Cardiac muscle cell (in vitro differentiated cells and primary cell): ENCODE data around the gene RBM19. TPM values are rescaled to one million over a fixed set of nuclear protein-coding genes. Genes with fewer than 3 reads are reported as not detected.

Source experiments
- DNase-seq, 2 donors: peaks; one replicate each; pipeline versions ENCODE4 v3.0.0 to v3.0.0-alpha.2; 2010 to 2017; ENCODE audit warnings: low read depth in 1 of 2, low spot score in 1 of 2
- H3K27ac ChIP-seq: fragments of 200-600 bp; sonication (generic); 2 replicates; pipeline ENCODE4 v1.5.1; 2016
- H3K27me3 ChIP-seq: fragments of 200-600 bp; sonication (generic); 2 replicates; pipeline ENCODE4 v1.6.0; 2016; ENCODE audit warnings: control low read depth
- H3K36me3 ChIP-seq: fragments of 200-600 bp; sonication (generic); 2 replicates; pipeline ENCODE4 v1.5.1; 2016; ENCODE audit warnings: control low read depth
- H3K4me1 ChIP-seq: fragments of 200-600 bp; sonication (generic); 2 replicates; pipeline ENCODE4 v1.8.1; 2017; ENCODE audit warnings: low read depth, mild to moderate bottlenecking, mixed run types
- H3K4me3 ChIP-seq: fragments of 200-600 bp; sonication (generic); 2 replicates; pipeline ENCODE4 v1.5.1; 2016; ENCODE audit warnings: mild to moderate bottlenecking
- H3K9me3 ChIP-seq: fragments of 200-600 bp; sonication (generic); 2 replicates; pipeline ENCODE4 v1.5.1; 2017; ENCODE audit warnings: low read depth, mild to moderate bottlenecking, control low read depth
- polyA plus RNA-seq: library from polyadenylated mRNA; unstranded; fragments of >200 nt; fragmentation: Nextera tagmentation; extraction: Ambion mirVana; gene quantifications from 2 replicates; pipeline ENCODE4 v1.2.1, GENCODE V29; 2016
- total RNA-seq: library from RNA; depleted of rRNA; stranded (reverse); fragments of >200 nt; gene quantifications from 2 replicates; pipeline ENCODE4 v1.2.3, GENCODE V29; 2016
- TF ChIP-seq, protein P1 (sequence below): IDR thresholded peaks from 2 replicates; pipeline ENCODE4 v1.5.1; 2012; ENCODE audit warnings: low read depth, mild to moderate bottlenecking, low read length

RBM19 gene
- total and polyA plus RNA-seq, 2 experiments from 2014 or later: 28.1 to 31.0 TPM

DNA sequence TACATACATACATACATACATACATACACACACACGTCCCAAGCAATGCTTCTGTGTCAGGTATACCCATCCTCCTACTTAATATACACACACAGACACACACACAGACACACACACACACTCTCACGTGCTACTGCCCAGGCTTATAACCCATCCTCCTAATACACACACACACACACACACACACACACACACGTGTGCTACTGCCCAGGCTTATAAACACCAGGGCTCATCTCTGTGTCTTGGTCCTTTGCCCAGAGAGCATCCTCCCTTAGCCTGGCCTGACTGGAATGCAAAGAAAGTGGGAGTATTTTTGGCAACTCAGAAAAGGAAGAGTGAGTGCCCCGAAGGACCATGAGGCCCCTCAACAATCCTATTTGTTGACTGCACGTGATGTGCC is 129.0 kb downstream of the RBM19 start:
- Histone ChIP-seq H3K4me3 (no peak overlapping the region), H3K36me3 (no peaks in the 10 kb centered on the region), H3K27me3 (no peaks in the 10 kb centered on the region), H3K9me3 (no peaks in the 10 kb centered on the region), H3K27ac (no peak overlapping the region), H3K4me1 (no peaks in the 10 kb centered on the region)
- TF ChIP-seq, protein P1, sequence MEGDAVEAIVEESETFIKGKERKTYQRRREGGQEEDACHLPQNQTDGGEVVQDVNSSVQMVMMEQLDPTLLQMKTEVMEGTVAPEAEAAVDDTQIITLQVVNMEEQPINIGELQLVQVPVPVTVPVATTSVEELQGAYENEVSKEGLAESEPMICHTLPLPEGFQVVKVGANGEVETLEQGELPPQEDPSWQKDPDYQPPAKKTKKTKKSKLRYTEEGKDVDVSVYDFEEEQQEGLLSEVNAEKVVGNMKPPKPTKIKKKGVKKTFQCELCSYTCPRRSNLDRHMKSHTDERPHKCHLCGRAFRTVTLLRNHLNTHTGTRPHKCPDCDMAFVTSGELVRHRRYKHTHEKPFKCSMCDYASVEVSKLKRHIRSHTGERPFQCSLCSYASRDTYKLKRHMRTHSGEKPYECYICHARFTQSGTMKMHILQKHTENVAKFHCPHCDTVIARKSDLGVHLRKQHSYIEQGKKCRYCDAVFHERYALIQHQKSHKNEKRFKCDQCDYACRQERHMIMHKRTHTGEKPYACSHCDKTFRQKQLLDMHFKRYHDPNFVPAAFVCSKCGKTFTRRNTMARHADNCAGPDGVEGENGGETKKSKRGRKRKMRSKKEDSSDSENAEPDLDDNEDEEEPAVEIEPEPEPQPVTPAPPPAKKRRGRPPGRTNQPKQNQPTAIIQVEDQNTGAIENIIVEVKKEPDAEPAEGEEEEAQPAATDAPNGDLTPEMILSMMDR: no peak
- peak in 1 of 2 donors; percentile 62 for DNase-seq

DNA sequence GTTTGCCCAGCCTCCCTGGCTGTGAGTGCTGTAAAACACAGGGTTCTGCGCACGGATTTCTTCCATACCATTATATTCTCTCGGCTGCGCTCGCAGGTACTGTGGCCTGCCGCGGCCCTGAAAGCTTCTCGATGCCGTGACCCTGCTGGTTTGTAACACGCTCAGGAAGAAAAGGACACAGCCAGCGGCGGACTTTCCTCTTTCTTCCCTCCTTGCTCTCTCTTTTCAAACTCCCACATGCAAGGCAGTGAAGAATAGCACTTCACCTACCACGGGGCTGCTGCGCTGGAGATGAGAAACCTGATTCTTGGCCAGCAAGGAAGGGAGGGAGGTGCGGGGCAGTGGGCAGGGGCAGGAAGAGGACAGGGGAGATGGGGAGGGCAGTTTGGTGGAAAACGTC is 130.2 kb downstream of the RBM19 start:
- Histone ChIP-seq H3K27ac (no peak overlapping the region), H3K4me1 (no peaks in the 10 kb centered on the region)
- TF ChIP-seq, protein P1: no peak

GRCh38 chr12:113835433-113835832 is 130.7 kb downstream of the RBM19 start:
- Histone ChIP-seq H3K4me3 (no peak overlapping the region), H3K9me3 (no peaks in the 10 kb centered on the region), H3K36me3 (no peaks in the 10 kb centered on the region), H3K27me3 (no peaks in the 10 kb centered on the region), H3K27ac (no peak overlapping the region), H3K4me1 (no peaks in the 10 kb centered on the region)
- no peak for DNase-seq
- TF ChIP-seq, protein P1: no peak

More for the DNA sequence above, 130.2 kb downstream of the RBM19 start:
- Histone ChIP-seq H3K4me3 (no peak overlapping the region), H3K9me3 (no peaks in the 10 kb centered on the region), H3K27me3 (no peaks in the 10 kb centered on the region), H3K36me3 (no peaks in the 10 kb centered on the region)
- DNase-seq: no peak

- TF ChIP-seq, protein P1: no peak
- Histone ChIP-seq H3K4me3 (no peak overlapping the region), H3K36me3 (no peaks in the 10 kb centered on the region)
Observed at GRCh38 chr12:113833422-113833821, 132.7 kb downstream of the RBM19 start.

GRCh38 chr12:113831476-113831875 is 134.6 kb downstream of the RBM19 start:
- Histone ChIP-seq H3K4me1 (no peaks in the 10 kb centered on the region), H3K9me3 (no peaks in the 10 kb centered on the region), H3K36me3 (no peaks in the 10 kb centered on the region), H3K27me3 (no peaks in the 10 kb centered on the region), H3K4me3 (no peak overlapping the region), H3K27ac (no peak overlapping the region)
- DNase-seq: no peak
- TF ChIP-seq, protein P1: no peak

More at GRCh38 chr12:113833422-113833821, 132.7 kb downstream of the RBM19 start:
- no peaks in the 10 kb centered on the region for H3K4me1 ChIP-seq
- H3K9me3 ChIP-seq: no peaks in the 10 kb centered on the region
- H3K27ac ChIP-seq: no peak overlapping the region
- DNase-seq: no peak
- no peaks in the 10 kb centered on the region for H3K27me3 ChIP-seq

DNA sequence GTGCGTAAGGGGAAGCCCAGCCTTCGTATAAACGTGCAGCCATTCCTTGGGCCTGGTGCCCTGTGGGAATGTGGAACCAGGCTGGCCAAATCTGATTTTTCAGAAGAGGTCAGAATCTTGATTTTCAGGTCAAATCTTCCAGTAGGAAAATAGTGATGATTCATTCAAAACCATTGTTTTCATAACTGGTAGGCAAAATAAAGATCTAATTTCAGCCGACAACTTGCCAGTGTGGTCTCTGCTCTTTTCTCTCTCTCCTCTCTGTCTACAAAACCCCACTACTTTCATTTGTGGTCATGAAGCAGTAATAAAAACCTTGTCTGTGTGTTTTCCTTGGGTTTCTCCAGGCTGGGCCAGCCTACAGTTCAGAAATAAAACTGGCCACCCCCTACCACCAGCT is 135.1 kb downstream of the RBM19 start:
- Histone ChIP-seq H3K4me1 (no peaks in the 10 kb centered on the region), H3K27me3 (no peaks in the 10 kb centered on the region), H3K9me3 (no peaks in the 10 kb centered on the region), H3K27ac (no peak overlapping the region), H3K4me3 (no peak overlapping the region), H3K36me3 (no peaks in the 10 kb centered on the region)
- DNase-seq: peak in 1 of 2 donors; percentile 9
- TF ChIP-seq, protein P1: no peak
